ENCODE results near the gene CAMTA1. TPM values are rescaled to one million over a fixed set of nuclear protein-coding genes. Genes with fewer than 3 reads are reported as not detected.
"Not testable (repeated sequence)": the region's sequence is repeated elsewhere in the genome, so short reads cannot be mapped to it uniquely, and the experiment has no call there.

CAMTA1 gene
- total RNA-seq, 1 donor from 2014 or later: 47.9 TPM

- ATAC-seq: no peak
- intact Hi-C loops (cut with DNase I): no loop called here
- H3K27ac ChIP-seq: no peak overlapping the region
These were observed 18.1 kb downstream of the CAMTA1 start for GRCh38 chr1:6803357-6803756.

GRCh38 chr1:6805004-6805416 is 19.8 kb downstream of the CAMTA1 start:
- no peaks in the 10 kb centered on the region for H3K36me3 ChIP-seq
- H3K27ac ChIP-seq: no peak overlapping the region
- no peaks in the 10 kb centered on the region for H3K9me3 ChIP-seq
- peaks cover 26% of the 10 kb centered on the region for H3K4me1 ChIP-seq
- no peak for ATAC-seq
- intact Hi-C loops (cut with DNase I): no loop called here
- DNase-seq: no peak
- no peak overlapping the region for H3K4me3 ChIP-seq
- TF ChIP-seq, protein P1, sequence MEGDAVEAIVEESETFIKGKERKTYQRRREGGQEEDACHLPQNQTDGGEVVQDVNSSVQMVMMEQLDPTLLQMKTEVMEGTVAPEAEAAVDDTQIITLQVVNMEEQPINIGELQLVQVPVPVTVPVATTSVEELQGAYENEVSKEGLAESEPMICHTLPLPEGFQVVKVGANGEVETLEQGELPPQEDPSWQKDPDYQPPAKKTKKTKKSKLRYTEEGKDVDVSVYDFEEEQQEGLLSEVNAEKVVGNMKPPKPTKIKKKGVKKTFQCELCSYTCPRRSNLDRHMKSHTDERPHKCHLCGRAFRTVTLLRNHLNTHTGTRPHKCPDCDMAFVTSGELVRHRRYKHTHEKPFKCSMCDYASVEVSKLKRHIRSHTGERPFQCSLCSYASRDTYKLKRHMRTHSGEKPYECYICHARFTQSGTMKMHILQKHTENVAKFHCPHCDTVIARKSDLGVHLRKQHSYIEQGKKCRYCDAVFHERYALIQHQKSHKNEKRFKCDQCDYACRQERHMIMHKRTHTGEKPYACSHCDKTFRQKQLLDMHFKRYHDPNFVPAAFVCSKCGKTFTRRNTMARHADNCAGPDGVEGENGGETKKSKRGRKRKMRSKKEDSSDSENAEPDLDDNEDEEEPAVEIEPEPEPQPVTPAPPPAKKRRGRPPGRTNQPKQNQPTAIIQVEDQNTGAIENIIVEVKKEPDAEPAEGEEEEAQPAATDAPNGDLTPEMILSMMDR (IDR thresholded peaks at IDR 0.05): no peak
- no peaks in the 10 kb centered on the region for H3K27me3 ChIP-seq (ENCODE audit: low read depth)

More at GRCh38 chr1:6803357-6803756, 18.1 kb downstream of the CAMTA1 start:
- Histone ChIP-seq H3K9me3 (no peaks in the 10 kb centered on the region), H3K27me3 (ENCODE audit: low read depth) (no peaks in the 10 kb centered on the region), H3K36me3 (no peaks in the 10 kb centered on the region), H3K4me3 (no peak overlapping the region), H3K4me1 (peaks cover 30% of the 10 kb centered on the region)
- TF ChIP-seq, protein P1 (IDR thresholded peaks at IDR 0.05): no peak
- DNase-seq: no peak

DNA sequence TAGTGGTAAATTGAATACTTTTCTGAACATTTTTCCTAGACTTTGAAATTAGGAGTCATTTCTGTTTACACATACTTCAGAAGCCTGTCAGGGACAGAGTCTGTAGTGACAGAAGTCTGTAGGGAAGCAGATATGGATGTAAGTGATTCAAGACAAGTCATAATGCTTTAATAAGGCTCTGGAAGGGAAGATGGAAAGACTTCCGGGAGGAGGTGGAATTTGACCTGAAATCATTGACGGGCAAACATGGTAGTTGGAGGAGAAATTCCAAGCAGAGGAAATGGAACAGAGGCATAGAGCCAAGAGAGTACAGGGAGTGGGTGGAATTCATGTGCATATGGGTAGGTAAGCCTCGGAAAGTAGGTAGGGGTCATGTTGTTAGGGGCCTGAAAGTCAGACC is 22.5 kb downstream of the CAMTA1 start:
- Histone ChIP-seq H3K27me3 (ENCODE audit: low read depth) (no peaks in the 10 kb centered on the region), H3K9me3 (no peaks in the 10 kb centered on the region), H3K4me3 (no peak overlapping the region), H3K27ac (no peak overlapping the region), H3K36me3 (no peaks in the 10 kb centered on the region), H3K4me1 (peaks cover 6% of the 10 kb centered on the region)
- no peak for ATAC-seq
- intact Hi-C loops (cut with DNase I): no loop called here
- TF ChIP-seq, protein P1 (IDR thresholded peaks at IDR 0.05): no peak
- DNase-seq: no peak

DNA sequence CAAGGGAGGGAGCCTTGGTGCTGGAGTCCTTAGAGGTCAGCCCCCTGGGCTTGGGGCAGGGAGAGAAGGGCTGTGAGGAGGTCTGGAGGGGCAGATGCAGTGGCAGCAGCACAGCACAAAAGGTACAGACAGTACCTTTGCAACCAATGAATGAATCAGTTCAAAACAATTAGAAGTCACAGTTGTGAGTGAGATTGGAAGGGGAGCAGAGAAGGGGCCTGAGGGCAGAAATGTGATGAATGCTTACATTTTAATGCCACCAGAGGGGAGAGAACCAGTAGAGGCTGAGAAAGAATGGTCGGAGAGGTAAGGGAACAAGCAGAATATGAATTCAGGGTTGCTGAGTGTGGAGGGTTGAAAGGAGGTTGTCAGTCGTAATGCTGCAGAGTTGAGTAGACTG is 24.2 kb downstream of the CAMTA1 start:
- Histone ChIP-seq H3K27me3 (ENCODE audit: low read depth) (no peaks in the 10 kb centered on the region), H3K4me3 (no peak overlapping the region), H3K36me3 (no peaks in the 10 kb centered on the region), H3K9me3 (no peaks in the 10 kb centered on the region), H3K4me1 (peaks cover 6% of the 10 kb centered on the region), H3K27ac (no peak overlapping the region)
- no peak for ATAC-seq
- intact Hi-C loops (cut with DNase I): no loop called here
- TF ChIP-seq, protein P1 (IDR thresholded peaks at IDR 0.05): no peak
- no peak for DNase-seq

DNA sequence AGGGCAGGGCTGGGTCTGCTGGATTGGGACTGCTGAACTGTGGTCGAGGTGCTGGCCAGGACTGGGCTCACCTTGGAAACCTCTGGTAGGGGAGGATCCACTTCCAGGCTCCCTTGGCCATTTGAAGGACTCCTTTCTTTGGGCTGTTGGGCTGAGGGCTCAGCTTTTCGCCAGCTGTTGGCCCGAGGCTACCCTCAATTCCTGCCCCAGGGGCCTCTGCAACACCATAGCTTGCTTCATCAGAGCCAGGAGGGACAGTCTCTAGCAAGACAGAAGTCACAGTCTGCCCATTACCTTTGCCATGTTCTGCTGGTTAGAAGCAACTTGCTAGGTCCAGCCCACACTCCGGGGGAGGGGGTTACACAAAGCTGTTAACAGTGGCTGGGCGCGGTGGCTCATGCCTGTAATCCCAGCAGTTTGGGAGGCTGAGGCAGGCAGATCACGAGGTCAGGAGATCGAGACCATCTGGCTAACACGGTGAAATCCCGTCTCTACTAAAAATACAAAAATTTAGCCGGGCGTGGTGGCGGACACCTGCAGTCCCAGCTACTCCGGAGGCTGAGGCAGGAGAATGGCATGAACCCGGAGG is 25.0 kb downstream of the CAMTA1 start:
- H3K4me3 ChIP-seq; intact Hi-C loops (cut with DNase I); H3K36me3 ChIP-seq; ATAC-seq; H3K9me3 ChIP-seq; H3K4me1 ChIP-seq; H3K27ac ChIP-seq; H3K27me3 ChIP-seq (ENCODE audit: low read depth); DNase-seq: not testable (repeated sequence)

GRCh38 chr1:6811583-6811982 is 26.3 kb downstream of the CAMTA1 start:
- DNase-seq (no peak), ATAC-seq (no peak)
- Histone ChIP-seq H3K36me3 (no peaks in the 10 kb centered on the region), H3K27ac (no peak overlapping the region), H3K4me3 (no peak overlapping the region), H3K4me1 (peaks cover 6% of the 10 kb centered on the region), H3K9me3 (no peaks in the 10 kb centered on the region), H3K27me3 (ENCODE audit: low read depth) (no peaks in the 10 kb centered on the region)
- TF ChIP-seq, protein P1 (IDR thresholded peaks at IDR 0.05): no peak
- intact Hi-C loops (cut with DNase I): no loop called here

All from lower lobe of right lung (tissue), 2 donors.